ENCODE results near the gene CYBRD1.
"Not testable (repeated sequence)": the region's sequence is repeated elsewhere in the genome, so short reads cannot be mapped to it uniquely, and the experiment has no call there.

Gene CYBRD1

GRCh38 chr2:171487803-171488259, 34.4 kb upstream of the CYBRD1 start:
- TF ChIP-seq EZH2 (IDR thresholded peaks at IDR 0.05; ENCODE audit: borderline replicate concordance, low read depth, low read length, severe bottlenecking) (no peak), CTCF (IDR thresholded peaks at IDR 0.05; ENCODE audit: borderline replicate concordance, extremely low read depth, low read length, poor library complexity, severe bottlenecking) (no peak)
- Histone ChIP-seq H3K9ac (ENCODE audit: low read depth, low read length) (no peak overlapping the region), H3K79me2 (ENCODE audit: insufficient read depth, low read length) (no peaks in the 10 kb centered on the region), H3K4me2 (ENCODE audit: insufficient read depth, low read length) (no peak overlapping the region), H3K9me3 (ENCODE audit: insufficient read depth, low read length, severe bottlenecking) (no peaks in the 10 kb centered on the region), H3K4me1 (ENCODE audit: insufficient read depth, low read length) (no peaks in the 10 kb centered on the region), H3K27ac (ENCODE audit: low read length) (no peak overlapping the region), H3K4me3 (ENCODE audit: low read depth in 1 of 2, low read length in 2 of 2) (no peak overlapping the region), H3K27me3 (ENCODE audit: insufficient read depth, low read length, poor library complexity) (no peaks in the 10 kb centered on the region), H2AFZ (ENCODE audit: low read depth, low read length) (no peak overlapping the region), H4K20me1 (ENCODE audit: insufficient read depth, low read length) (no peaks in the 10 kb centered on the region), H3K36me3 (ENCODE audit: insufficient read depth, low read length) (peaks cover 14% of the 10 kb centered on the region; the same call in 1 of the 2 replicates)
- DNase-seq (no peak), ATAC-seq (ENCODE audit: insufficient read depth, low read depth) (no peak)

- H4K20me1 ChIP-seq (ENCODE audit: insufficient read depth, low read length): no peaks in the 10 kb centered on the region
- no peak overlapping the region for H3K4me3 ChIP-seq (ENCODE audit: low read depth in 1 of 2, low read length in 2 of 2)
- no peak overlapping the region for H3K9ac ChIP-seq (ENCODE audit: low read depth, low read length)
- no peaks in the 10 kb centered on the region for H3K79me2 ChIP-seq (ENCODE audit: insufficient read depth, low read length)
- H3K9me3 ChIP-seq (ENCODE audit: insufficient read depth, low read length, severe bottlenecking): no peaks in the 10 kb centered on the region
- TF ChIP-seq CTCF (IDR thresholded peaks at IDR 0.05; ENCODE audit: borderline replicate concordance, extremely low read depth, low read length, poor library complexity, severe bottlenecking): no peak
- no peak for TF ChIP-seq EZH2 (IDR thresholded peaks at IDR 0.05; ENCODE audit: borderline replicate concordance, low read depth, low read length, severe bottlenecking)
- H3K27ac ChIP-seq (ENCODE audit: low read length): no peak overlapping the region
- H3K36me3 ChIP-seq (ENCODE audit: insufficient read depth, low read length): peaks cover 2% of the 10 kb centered on the region; the same call in 1 of the 2 replicates
- no peak overlapping the region for H3K4me2 ChIP-seq (ENCODE audit: insufficient read depth, low read length)
- ATAC-seq (ENCODE audit: insufficient read depth, low read depth): no peak
- no peaks in the 10 kb centered on the region for H3K27me3 ChIP-seq (ENCODE audit: insufficient read depth, low read length, poor library complexity)
- DNase-seq: no peak
- no peaks in the 10 kb centered on the region for H3K4me1 ChIP-seq (ENCODE audit: insufficient read depth, low read length)
- H2AFZ ChIP-seq (ENCODE audit: low read depth, low read length): no peak overlapping the region; the same call in 1 of the 2 replicates
Measured at GRCh38 chr2:171490577-171490976, 31.7 kb upstream of the CYBRD1 start.

GRCh38 chr2:171491292-171491691, 31.0 kb upstream of the CYBRD1 start:
- TF ChIP-seq CTCF (IDR thresholded peaks at IDR 0.05; ENCODE audit: borderline replicate concordance, extremely low read depth, low read length, poor library complexity, severe bottlenecking): no peak
- no peak for TF ChIP-seq EZH2 (IDR thresholded peaks at IDR 0.05; ENCODE audit: borderline replicate concordance, low read depth, low read length, severe bottlenecking)
- H3K27ac ChIP-seq (ENCODE audit: low read length): no peak overlapping the region
- H3K36me3 ChIP-seq (ENCODE audit: insufficient read depth, low read length): peaks cover 2% of the 10 kb centered on the region; the same call in 1 of the 2 replicates
- H3K4me2 ChIP-seq (ENCODE audit: insufficient read depth, low read length): no peak overlapping the region
- no peak overlapping the region for H3K9ac ChIP-seq (ENCODE audit: low read depth, low read length)
- DNase-seq: no peak
- no peaks in the 10 kb centered on the region for H3K9me3 ChIP-seq (ENCODE audit: insufficient read depth, low read length, severe bottlenecking)
- no peak overlapping the region for H3K4me3 ChIP-seq (ENCODE audit: low read depth in 1 of 2, low read length in 2 of 2)
- no peaks in the 10 kb centered on the region for H3K27me3 ChIP-seq (ENCODE audit: insufficient read depth, low read length, poor library complexity)
- no peaks in the 10 kb centered on the region for H3K4me1 ChIP-seq (ENCODE audit: insufficient read depth, low read length)
- ATAC-seq (ENCODE audit: insufficient read depth, low read depth): no peak
- H4K20me1 ChIP-seq (ENCODE audit: insufficient read depth, low read length): no peaks in the 10 kb centered on the region
- no peaks in the 10 kb centered on the region for H3K79me2 ChIP-seq (ENCODE audit: insufficient read depth, low read length)
- no peak overlapping the region for H2AFZ ChIP-seq (ENCODE audit: low read depth, low read length)

DNA sequence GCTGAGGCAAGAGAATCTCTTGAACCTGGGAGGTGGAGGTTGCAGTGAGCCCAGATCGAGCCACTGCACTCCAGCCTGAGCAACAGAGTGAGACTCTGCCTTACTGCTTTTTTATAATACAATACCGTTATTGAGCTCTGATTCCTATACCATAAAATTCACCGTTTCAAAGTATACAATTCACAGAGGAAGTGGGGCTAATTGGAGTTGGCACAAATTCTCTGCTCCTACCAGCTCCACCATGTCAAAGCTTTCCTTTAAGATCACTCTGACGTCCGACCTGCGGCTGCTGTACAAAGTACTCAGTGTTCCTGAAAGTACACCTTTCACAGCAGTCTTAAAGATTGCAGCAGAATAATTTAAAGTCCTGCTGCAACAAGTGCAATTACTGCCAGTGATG, 29.6 kb upstream of the CYBRD1 start:
- Histone ChIP-seq H3K9me3 (ENCODE audit: insufficient read depth, low read length, severe bottlenecking) (no peaks in the 10 kb centered on the region), H3K4me2 (ENCODE audit: insufficient read depth, low read length) (no peak overlapping the region), H3K36me3 (ENCODE audit: insufficient read depth, low read length) (peaks cover 2% of the 10 kb centered on the region; the same call in 1 of the 2 replicates), H3K4me3 (ENCODE audit: low read depth in 1 of 2, low read length in 2 of 2) (no peak overlapping the region), H3K4me1 (ENCODE audit: insufficient read depth, low read length) (no peaks in the 10 kb centered on the region), H4K20me1 (ENCODE audit: insufficient read depth, low read length) (no peaks in the 10 kb centered on the region), H3K27me3 (ENCODE audit: insufficient read depth, low read length, poor library complexity) (no peaks in the 10 kb centered on the region), H3K79me2 (ENCODE audit: insufficient read depth, low read length) (no peaks in the 10 kb centered on the region), H2AFZ (ENCODE audit: low read depth, low read length) (no peak overlapping the region), H3K27ac (ENCODE audit: low read length) (no peak overlapping the region), H3K9ac (ENCODE audit: low read depth, low read length) (no peak overlapping the region)
- TF ChIP-seq CTCF (IDR thresholded peaks at IDR 0.05; ENCODE audit: borderline replicate concordance, extremely low read depth, low read length, poor library complexity, severe bottlenecking) (no peak), EZH2 (IDR thresholded peaks at IDR 0.05; ENCODE audit: borderline replicate concordance, low read depth, low read length, severe bottlenecking) (no peak)
- no peak for ATAC-seq (ENCODE audit: insufficient read depth, low read depth)
- DNase-seq: no peak

- H3K4me1 ChIP-seq (ENCODE audit: insufficient read depth, low read length); H3K36me3 ChIP-seq (ENCODE audit: insufficient read depth, low read length); H3K27ac ChIP-seq (ENCODE audit: low read length); H3K4me3 ChIP-seq (ENCODE audit: low read depth in 1 of 2, low read length in 2 of 2); H3K79me2 ChIP-seq (ENCODE audit: insufficient read depth, low read length); ATAC-seq (ENCODE audit: insufficient read depth, low read depth); DNase-seq; H3K9ac ChIP-seq (ENCODE audit: low read depth, low read length); H2AFZ ChIP-seq (ENCODE audit: low read depth, low read length); H4K20me1 ChIP-seq (ENCODE audit: insufficient read depth, low read length); H3K9me3 ChIP-seq (ENCODE audit: insufficient read depth, low read length, severe bottlenecking); H3K27me3 ChIP-seq (ENCODE audit: insufficient read depth, low read length, poor library complexity); H3K4me2 ChIP-seq (ENCODE audit: insufficient read depth, low read length): not testable (repeated sequence)
Measured at GRCh38 chr2:171497664-171498063, 24.6 kb upstream of the CYBRD1 start.
